GM18909 (cell line): ENCODE data around the gene IL17REL.

ENCODE experiments used
- ATAC-seq: cut with Tn5 transposase; IDR thresholded peaks from one replicate; pipeline ENCODE4 v1.9.1; 2021; ENCODE audit warnings: mild to moderate bottlenecking; ENCODE audit not compliant: unreplicated experiment, poor library complexity

Gene IL17REL

DNA sequence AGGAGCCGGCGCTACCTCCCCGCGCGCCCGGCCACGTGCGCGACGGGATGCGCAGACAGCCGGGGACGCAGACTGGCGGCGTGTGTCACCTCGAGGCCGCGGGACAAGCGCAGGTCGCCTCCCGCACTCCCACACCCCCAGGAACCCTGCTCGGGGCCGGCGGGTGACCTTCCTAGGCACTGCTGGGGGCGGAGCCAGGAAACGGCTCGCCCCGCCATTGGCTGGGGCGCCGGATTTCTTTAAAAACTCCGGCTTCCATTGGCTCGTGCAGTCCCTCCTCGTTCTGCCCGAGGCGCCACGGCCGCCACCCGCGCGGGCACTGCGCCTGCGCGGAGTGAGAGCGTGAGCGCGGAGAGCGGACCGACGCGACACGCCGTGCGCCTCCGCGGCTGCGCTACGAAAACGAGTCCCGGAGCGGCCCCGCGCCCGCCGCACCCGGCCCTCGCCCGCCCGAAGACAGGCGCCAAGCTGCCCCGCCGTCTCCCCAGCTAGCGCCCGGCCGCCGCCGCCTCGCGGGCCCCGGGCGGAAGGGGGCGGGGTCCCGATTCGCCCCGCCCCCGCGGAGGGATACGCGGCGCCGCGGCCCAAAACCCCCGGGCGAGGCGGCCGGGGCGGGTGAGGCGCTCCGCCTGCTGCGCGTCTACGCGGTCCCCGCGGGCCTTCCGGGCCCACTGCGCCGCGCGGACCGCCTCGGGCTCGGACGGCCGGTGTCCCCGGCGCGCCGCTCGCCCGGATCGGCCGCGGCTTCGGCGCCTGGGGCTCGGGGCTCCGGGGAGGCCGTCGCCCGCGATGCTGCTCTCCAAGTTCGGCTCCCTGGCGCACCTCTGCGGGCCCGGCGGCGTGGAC, 52.2 kb downstream of the IL17REL start, which contains the start of gene PIM3:
Gene PIM3 (plus strand): TSS at position 614 of the 846 bp plus-strand sequence. CDS start 176 bp downstream, at position 790.
- ATAC-seq: peak; percentile 63

DNA sequence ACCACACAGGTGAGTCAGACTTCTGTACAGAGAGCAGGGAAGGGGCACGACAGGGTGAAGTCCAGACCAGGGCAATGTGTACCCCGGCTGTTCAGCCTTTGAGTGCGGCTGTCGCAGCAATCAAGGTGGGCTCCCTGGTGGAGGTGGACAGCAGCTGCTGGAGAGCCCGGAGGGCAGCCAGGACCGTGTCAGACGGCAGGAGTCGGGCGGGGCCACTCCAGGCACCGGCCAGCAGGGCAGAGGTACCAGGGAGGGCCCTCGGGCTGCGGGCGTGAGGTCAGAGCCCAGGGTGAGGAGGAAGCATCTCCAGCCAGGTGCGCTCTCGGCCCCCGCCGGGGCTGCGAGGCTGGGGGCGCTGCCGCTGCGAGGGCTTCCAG, 52.8 kb downstream of the IL17REL start:
- ATAC-seq: peak; percentile 13

DNA sequence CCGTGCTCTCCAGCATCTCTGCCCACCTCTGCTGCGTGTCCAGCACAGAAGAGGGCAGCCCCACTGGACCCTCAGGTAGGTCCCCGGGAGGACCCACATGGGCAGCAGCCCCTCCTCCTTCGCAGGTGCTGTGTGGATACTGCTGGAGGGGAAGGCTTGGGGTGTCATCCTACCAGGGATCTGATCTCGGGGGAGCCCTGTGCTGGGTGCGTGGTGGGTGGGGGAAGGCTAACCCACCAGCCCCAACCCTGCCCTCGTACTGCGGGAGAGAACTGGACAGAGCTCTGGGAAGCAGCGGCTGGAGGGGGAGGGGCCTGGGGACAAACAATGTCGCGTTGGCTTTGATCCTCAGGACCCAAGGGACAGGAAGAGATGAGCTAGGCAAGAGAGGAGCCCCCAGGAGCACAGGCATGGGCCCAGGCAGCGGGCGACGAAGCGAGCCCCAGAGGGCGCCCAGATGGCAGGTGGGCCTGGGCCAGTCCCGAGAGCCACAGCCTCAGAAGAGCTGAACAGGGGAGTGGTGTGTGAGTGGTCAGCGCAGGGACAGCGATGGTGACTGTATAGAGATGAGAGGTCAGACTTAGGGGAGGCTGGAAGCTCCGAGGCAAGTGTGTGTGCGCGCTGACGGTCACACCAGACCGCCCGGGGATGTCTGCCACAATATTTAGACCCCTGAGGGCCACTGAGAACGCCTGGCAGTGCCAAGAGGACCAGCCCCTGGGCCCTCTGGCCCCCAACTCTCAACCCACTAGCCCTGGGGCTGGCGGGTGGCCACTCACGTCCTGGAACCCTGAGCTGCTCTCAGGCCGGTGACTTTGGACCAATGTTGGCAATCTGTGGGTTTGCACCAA, 53.4 kb downstream of the IL17REL start:
- no peak for ATAC-seq

DNA sequence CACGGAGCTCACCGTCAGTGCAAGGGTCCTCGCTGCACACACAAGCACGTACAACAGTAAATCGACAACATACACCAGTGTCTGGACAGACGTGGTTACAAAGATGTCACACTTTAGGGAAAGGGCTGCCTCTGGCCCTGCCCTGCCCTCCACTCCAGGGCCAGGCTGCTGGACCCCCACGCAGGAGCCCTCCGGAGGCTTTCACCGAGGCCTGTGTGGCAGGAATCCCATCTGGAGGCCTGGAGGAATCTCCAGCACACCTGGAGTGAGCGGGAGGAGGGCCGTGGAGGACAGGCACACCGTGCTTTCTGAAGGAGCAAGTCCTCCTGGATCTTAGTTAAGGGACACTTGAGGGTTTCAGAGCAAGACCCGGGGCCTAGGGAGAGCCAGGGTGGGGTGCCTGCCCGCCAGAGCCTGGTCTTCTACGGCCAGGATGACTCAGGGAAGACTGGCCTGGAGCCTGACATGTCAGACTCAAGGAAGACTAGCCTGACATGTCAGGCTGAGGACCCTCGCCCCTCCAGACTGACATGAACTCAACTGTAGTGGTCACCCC, 54.1 kb downstream of the IL17REL start:
- no peak for ATAC-seq

DNA sequence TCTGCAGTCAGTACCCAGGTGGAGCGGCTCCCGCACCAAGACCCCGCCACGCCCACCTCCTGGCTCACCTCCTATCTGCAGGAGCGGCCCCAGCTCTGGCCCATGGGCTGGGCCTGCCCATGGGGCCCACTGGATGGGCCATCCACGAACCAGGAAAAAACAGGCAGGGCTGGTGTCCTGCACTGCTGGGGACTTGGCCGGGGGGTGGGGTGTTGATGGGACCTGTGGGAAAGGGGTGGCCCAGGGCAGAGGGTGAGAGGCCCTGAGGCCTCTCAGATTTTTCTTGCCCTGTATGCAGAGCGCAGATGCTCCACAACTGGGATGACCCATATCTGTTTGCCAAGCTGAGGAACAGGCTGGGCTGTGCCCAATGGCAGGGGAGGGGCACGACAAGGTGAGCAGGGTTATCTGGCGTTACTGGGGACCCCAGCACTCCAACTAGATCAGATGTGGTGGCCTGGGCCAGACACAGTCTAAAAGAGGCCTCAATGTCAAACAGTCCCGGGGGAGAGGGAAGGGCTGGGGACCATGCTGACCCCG, 54.7 kb downstream of the IL17REL start:
- no peak for ATAC-seq

DNA sequence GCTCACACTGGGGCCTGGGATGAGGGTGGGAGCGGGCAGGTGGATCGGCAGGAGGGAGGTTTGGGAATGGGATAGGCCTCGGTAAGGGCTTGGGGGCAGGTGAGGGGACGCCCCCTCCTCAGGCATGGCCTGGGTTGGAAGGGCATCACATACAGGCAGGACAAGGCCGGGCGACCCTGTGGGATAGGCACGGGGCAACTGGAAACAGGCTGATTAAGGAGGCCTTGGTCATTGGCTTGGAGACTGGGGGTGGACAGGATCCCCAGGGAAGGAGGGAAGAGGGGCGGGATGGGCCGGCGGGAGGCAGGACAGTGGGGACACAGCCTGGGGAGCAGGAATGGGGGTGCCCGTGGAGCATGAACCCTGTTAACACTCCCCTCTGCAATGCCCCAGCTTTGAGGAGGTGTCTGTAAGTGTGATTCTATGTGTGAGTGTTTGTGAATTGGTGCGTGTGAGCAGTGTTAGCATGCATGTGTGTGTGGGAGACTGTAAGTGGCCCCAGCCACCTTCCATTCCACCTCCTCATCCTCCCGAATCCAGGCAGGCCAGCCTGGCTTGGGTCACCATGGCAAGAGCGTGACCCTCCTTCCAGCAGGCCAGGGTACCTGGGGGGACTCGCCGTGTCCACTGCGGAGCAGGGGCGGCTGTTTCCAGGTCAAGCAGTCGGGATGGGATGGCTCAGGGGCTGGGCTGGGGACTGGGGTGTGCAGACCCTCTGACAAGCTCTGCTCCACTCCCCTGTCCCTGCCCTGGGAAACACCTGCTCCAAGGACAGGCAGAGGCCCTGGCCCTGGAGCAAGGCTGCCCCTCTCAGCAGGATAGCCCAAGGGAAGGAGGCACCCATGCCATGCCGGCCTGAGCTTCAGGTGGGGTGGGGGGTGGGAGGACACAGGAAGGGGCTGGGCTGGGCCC, 55.4 kb downstream of the IL17REL start:
- ATAC-seq: no peak

DNA sequence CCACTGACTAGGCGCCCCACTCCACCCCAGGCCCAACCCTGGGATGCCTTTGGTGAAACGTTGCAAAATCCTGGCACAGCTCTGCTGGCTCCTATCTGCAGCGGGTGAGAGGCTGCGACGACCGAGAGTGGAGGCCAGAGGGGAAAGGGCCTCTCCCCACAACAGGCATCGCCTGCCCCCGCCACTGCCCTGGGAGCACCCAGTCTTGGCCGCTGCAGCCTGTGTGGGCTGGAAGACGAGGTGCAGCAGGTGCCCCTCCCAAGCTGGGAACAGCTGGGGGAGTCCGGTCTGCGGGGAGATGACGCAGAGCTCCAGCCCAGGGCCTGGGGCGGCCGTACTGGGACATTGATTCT, 56.2 kb downstream of the IL17REL start:
- no peak for ATAC-seq

DNA sequence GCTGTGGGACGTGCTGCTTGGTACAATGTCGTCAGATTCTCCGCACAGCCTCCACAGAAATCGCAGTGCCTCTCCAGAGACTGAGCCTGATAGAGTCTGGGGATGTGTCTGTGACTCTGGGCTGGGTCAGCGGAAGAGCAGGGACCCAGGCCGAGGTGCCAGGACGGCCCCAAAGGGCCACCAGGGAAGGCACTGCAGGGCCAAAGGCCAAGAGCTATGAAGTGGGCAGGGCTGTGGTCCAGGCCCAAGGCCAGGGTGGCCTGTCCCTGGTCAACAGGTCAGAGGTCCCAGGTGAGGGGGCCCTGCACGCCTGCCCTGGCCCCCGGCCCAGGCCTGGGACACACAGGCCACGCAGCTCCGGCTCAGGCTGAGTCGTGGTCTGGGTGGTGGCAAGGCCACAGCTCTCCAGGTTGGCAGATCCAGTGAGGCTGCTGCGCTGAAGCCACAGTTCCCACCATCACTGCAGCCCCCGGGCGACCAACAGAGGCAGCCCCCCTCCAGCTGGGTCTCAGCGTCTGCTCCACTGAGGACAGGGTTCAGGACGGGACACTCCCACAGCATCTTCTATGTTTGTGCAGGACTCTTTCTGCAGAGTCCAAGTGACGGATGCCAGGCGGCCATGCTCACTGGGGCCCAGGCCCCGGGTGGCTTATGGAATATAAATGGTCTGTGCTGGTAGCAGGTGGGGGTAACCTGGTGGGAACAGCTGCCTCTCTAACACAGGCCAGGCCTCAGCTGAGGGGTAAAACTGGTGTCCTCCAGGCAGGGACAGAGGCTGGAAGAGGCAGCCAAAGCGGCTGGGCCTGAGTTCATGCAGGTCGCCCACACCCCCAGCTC, 56.8 kb downstream of the IL17REL start:
- no peak for ATAC-seq

DNA sequence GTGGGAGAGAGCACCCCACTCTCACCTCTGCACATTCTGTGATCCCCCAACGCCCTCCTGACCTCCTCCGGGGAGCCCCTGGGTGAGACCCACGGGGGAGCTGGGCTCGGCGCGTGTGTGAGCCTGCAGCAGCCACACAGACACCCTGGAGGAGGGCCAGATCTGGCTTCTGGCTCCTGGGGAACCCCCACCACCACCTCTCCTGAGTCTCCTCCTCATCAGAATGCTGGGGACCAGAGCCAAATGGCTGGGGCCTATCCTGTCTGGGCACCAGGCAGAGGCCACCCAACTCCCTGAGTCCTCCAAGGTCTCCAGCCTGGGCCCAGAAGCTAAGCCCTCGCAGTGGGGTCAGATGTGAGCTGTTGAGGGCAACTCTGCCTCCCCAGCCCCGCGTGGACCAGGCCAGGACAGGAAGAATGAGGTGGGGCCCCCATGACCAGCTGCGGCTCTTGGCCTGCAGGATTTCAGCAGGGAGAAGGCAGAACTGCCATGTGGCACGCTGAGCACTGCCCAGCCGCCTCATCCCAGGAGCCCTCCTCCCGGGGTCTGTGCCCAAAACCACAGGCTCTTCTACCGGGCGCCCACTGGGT, 57.5 kb downstream of the IL17REL start:
- no peak for ATAC-seq

DNA sequence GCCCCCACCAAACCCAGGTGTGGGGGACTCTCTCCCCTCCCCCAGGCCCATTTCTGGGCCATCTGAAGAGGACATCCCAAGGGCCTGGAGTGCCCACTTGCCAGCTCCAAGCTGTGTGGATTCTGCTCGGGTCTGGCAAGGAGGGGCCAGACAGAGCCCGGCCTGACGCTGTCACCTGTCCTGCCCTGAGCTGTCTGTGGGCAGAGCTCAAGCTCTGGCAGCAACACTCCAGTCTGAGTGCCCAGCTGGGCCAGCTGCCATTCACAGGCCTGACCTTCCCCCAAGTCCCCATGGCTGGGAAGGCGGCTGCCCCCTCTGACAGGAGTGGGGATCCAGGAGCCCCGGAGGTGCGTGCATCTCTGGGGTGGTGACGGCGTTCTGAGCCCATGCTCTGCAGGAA, 58.2 kb downstream of the IL17REL start:
- no peak for ATAC-seq

DNA sequence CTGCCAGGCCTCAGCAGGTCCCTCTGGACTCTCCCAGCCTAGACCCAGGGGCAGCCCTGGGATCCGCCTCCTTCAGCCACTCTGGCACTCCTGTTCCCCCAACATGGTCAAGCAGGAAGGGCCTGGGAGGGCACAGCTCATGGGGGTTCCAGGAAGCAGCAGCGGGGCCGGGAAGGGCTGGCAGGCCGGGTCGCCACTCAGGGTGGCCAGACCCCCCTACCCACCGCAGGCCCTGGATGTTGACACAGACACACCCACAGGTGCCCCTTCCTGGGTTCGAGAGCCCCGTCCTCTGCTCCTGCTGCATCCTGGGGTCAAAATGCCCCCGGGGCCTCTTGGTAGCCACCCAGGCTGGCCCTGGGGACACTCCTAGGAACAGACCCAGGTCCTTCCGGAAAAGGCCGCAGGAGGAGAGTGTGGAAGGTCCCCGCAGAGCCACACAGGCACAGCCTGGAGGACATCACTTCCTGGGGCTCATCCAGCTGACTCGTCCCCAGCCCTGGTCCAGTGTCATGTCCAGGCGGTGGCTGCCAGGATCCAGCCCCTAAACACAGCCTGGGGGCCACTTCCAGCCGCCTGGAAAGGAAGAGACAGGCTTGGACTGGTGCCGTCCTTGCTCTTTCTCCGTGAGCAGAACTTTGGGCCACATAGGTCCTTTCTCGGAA, 58.8 kb downstream of the IL17REL start:
- no peak for ATAC-seq

DNA sequence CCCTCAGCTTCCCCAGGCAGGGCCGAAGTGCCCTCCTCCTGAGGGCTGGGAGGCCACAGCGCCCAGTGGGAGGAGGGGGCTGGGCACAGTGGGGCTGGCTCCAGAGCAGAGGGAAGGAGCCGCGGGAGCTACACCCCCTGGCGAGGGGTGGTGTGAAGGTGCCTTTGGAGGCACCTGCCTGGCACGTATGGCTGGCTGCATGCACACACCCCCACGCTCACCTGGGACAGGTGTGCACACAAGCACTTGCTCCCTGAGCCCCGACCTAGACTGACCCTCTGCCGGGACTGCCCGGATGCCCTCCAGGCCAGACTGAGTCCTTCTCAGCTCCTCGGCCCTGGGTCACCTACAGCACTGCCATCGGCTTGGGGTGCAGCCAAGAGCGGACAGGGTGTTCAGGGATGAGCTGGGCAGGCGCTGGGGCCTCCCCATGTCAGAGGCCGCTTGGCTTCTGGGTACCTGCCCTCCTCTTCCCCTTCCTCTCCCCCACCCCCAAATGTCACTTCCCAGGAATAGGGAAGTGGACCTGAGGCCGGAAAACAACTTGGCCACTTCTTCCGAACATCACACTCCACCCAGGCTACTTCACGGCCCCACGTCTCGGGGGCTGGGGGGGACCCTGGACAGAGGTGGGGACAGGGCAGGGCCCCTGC, 59.4 kb downstream of the IL17REL start:
- no peak for ATAC-seq

DNA sequence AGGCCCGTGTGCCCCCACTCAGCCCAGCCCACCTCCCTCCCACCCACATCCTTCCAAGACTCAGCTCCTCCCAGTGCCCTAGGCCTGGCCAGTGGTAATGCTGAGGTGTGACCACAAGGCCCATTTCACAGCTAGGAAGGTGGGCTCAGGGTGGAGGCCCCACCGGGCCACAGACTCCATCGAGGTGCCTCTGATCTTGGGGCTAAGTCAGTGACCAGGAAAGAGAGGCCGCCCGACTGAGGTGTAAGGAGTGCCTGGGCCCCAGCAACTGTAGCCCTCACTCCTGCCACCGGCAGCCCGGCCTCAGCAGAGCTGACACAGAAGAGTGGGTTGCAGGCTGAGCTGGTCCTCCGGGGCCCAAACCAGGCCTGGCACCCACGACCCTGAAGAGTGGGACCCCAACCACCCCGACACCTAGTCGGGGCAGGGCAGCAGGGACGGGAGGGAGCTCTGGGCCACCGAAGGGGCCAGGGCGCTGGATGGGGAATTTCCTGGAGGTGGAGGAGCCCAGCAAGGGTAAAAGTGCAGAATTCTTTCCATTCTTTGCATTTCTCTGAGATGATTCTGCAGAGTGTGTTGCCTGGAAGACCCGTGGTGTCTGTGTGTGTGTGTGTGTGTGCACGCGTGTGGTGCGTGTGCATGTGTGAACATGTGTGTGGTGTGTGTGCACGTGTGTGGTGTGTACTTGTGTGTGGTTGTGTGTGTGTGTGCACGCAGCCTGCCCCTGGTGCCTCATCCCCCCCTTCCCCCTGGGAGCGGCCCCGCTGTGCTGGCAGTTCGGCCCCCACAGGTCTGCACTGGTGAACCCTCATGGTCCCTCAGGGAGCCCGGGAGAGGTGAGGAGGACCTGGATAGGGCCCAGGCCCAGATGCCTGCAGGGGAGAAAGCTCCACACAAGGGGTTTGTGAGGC, 60.3 kb downstream of the IL17REL start:
- no peak for ATAC-seq

DNA sequence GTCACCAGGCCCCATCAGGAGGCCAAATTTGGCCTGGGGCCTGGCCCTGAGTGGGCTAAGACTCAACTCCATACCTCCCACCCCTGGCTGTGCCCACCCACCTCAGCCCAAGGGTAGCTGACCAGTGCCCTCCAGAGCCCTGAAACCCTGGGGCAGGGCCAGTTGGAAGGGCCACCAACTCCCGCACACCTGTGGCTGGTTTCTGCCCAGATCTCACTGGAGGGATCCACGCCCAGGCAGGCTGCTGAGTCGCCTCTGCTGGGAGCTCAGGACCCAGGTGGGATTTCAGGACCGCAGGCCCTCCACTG, 60.9 kb downstream of the IL17REL start:
- ATAC-seq: no peak

DNA sequence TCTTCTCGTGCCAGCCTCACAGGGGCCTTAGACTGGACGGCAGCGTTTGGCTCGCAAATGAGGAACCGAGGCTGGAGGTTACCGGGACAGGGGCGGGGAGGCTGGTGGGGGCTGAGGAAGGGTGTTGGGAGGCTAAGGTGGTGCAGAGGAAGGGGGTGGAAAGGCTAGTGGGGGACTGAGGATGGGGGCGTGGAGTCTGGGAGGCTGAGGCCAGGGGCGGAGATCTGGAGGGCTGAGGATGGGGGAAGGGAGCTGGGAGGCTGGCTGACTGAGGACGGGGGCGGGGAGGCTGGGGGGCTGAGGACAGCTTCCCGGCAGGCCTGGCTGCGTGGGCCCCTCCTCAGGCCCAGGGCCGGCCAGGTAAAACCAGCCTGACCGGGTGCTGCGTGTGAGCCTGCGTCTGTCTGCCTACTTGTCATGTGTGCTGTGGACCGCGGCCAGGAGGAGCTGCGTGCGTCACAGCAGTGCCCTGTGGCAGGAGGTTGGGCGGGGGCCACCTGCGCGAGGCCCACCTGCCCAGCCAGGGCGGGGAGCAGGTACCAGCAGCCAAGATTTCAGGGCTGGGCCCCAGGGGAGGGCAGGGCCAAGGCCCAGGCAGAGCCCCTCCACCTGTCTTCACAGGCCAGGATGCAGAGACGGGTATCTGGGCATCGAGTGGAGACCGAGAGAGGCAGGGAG, 61.4 kb downstream of the IL17REL start:
- ATAC-seq: no peak

DNA sequence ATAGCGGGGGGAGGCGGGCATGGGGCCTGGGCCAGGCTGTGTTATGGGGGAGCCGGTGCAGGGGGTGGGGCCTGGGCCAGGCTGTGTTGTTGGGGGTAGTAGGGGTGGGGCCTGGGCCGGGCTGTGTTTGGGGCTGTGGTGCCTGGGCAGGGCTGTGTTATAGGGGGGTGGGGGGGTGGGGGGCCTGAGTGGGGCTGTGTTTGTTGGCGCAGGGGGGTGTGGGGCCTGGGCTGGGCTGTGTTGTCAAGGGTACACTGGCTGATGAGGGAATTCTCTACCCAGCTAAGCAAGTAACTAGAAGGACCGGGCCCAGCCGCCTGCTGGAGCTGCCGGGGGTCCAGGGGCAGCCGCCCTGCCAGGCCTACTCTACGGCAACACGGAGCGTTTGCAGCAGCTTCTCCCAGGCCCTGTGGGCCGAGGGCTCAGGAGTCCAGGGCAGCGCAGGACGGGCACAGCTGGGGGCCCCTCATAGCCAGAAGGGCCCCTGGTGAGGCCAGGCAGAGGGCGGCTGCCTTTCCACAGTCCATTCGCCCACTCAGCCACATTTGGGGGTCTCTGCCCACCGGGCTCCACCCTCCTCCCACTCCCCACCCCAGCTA, 62.1 kb downstream of the IL17REL start:
- ATAC-seq: no peak
